IMR-90 (cell line): Measurements from ENCODE around the gene KDM4B. TPM values are rescaled to one million over a fixed set of nuclear protein-coding genes. Genes with fewer than 3 reads are reported as not detected.

Source experiments
- ATAC-seq: fragments of 200-7000 bp; cut with Tn5 transposase; 2 replicates; pipeline ENCODE4 v1.9.1; 2020; ENCODE audit warnings: low read depth, mild to moderate bottlenecking, moderate library complexity
- BruUV-seq: library from RNA; stranded (reverse); fragments of 400-500 nt; replicated peaks from 2 replicates; lab custom pipeline; 2021; lab: Mats Ljungman, UMichigan
- CTCF ChIA-PET: fragments of 300-600 bp; formaldehyde crosslinking; extraction: SDS; loops from one replicate; lab custom pipeline; 2021; ENCODE audit warnings: antibody characterized with exemption; lab: Yijun Ruan, JAX
- POLR2A ChIA-PET: fragments of 300-600 bp; sonication (Branson Sonifier 250); formaldehyde crosslinking; loops from one replicate; lab custom pipeline; 2022; ENCODE audit warnings: antibody characterized with exemption; ENCODE audit not compliant: unreplicated experiment; lab: Charles Lee
- DNase-seq: peaks from one replicate; pipeline ENCODE4 v3.0.0; 2013
- H2AFZ ChIP-seq: replicated peaks from 2 replicates; pipeline ENCODE3; 2013; ENCODE audit warnings: low read length, mild to moderate bottlenecking; ENCODE audit not compliant: poor library complexity
- H2AK5ac ChIP-seq: 2 replicates; pipeline ENCODE4 v1.6.1; 2013; ENCODE audit warnings: low read depth, low read length, inconsistent platforms
- H2AK9ac ChIP-seq: replicated peaks from 2 replicates; pipeline ENCODE3; 2013; ENCODE audit warnings: mild to moderate bottlenecking, low read depth, low read length, moderate library complexity; ENCODE audit not compliant: poor library complexity
- H2BK120ac ChIP-seq: 2 replicates; pipeline ENCODE4 v1.6.1; 2013; ENCODE audit warnings: low read depth, low read length, inconsistent platforms
- H2BK15ac ChIP-seq: 3 replicates; pipeline ENCODE4 v1.6.1; 2013; ENCODE audit warnings: low read depth, low read length, inconsistent platforms
- H2BK20ac ChIP-seq: 2 replicates; pipeline ENCODE4 v1.6.1; 2013; ENCODE audit warnings: low read depth, mild to moderate bottlenecking, inconsistent platforms, low read length, moderate library complexity
- H2BK5ac ChIP-seq: 2 replicates; pipeline ENCODE4 v1.6.1; 2013; ENCODE audit warnings: mild to moderate bottlenecking, low read depth, low read length, inconsistent platforms; ENCODE audit not compliant: poor library complexity, severe bottlenecking
- H3K14ac ChIP-seq: replicated peaks from 2 replicates; pipeline ENCODE4 v1.6.1; 2013; ENCODE audit warnings: low read depth, low read length, inconsistent platforms
- H3K18ac ChIP-seq: 2 replicates; pipeline ENCODE4 v1.6.1; 2013; ENCODE audit warnings: low read depth, low read length, control low read depth
- H3K23ac ChIP-seq: 2 replicates; pipeline ENCODE4 v1.6.1; 2013; ENCODE audit warnings: low read depth, low read length, inconsistent platforms
- H3K27ac ChIP-seq: 2 replicates; pipeline ENCODE4 v1.5.1; 2013; ENCODE audit warnings: mild to moderate bottlenecking, control low read depth, low read length; ENCODE audit not compliant: insufficient read depth
- H3K27me3 ChIP-seq: 2 replicates; pipeline ENCODE4 v1.6.1; 2013; ENCODE audit warnings: low read length; ENCODE audit not compliant: control insufficient read depth, insufficient read depth
- H3K36me3 ChIP-seq: 2 replicates; pipeline ENCODE4 v1.6.1; 2013; ENCODE audit warnings: low read length, mixed read lengths; ENCODE audit not compliant: control insufficient read depth, insufficient read depth
- H3K4ac ChIP-seq: 2 replicates; pipeline ENCODE4 v1.6.1; 2013; ENCODE audit warnings: low read depth, low read length, inconsistent platforms
- H3K4me1 ChIP-seq: 2 replicates; pipeline ENCODE4 v1.6.1; 2013; ENCODE audit warnings: low read length, mixed read lengths; ENCODE audit not compliant: control insufficient read depth, insufficient read depth
- H3K4me2 ChIP-seq: 2 replicates; pipeline ENCODE4 v1.6.1; 2013; ENCODE audit warnings: low read depth, mild to moderate bottlenecking, control low read depth, low read length, moderate library complexity
- H3K4me3 ChIP-seq: 2 replicates; pipeline ENCODE4 v1.5.1; 2013; ENCODE audit warnings: low read depth, mild to moderate bottlenecking, control low read depth, low read length, moderate library complexity; ENCODE audit not compliant: insufficient read depth
- H3K56ac ChIP-seq: 2 replicates; pipeline ENCODE4 v1.6.1; 2013; ENCODE audit warnings: low read length, inconsistent platforms; ENCODE audit not compliant: insufficient read depth; ENCODE audit errors: extremely low read depth
- H3K79me1 ChIP-seq, 2 experiments: 2 replicates each; pipeline ENCODE4 v1.6.1; 2013; ENCODE audit warnings: low read length in 2 of 2, inconsistent platforms in 1 of 2, low read depth in 1 of 2
- H3K9ac ChIP-seq: 2 replicates; pipeline ENCODE4 v1.6.1; 2013; ENCODE audit warnings: low read depth, low read length, control low read depth
- H3K9me1 ChIP-seq: 2 replicates; pipeline ENCODE4 v1.6.1; 2013; ENCODE audit warnings: low read length, inconsistent platforms; ENCODE audit not compliant: insufficient read depth
- H3K9me3 ChIP-seq: 2 replicates; pipeline ENCODE4 v1.6.1; 2013; ENCODE audit warnings: low read length; ENCODE audit not compliant: control insufficient read depth, insufficient read depth
- H4K20me1 ChIP-seq: 2 replicates; pipeline ENCODE4 v1.6.1; 2013; ENCODE audit warnings: low read length, inconsistent platforms; ENCODE audit not compliant: insufficient read depth
- H4K5ac ChIP-seq: 2 replicates; pipeline ENCODE4 v1.6.1; 2013; ENCODE audit warnings: mild to moderate bottlenecking, low read depth, low read length, control low read depth
- H4K8ac ChIP-seq, 2 experiments: 2 replicates each; pipeline ENCODE4 v1.6.1; 2013; ENCODE audit warnings: low read depth in 2 of 2, low read length in 2 of 2, control low read depth in 1 of 2, inconsistent platforms in 1 of 2
- H4K91ac ChIP-seq: 2 replicates; pipeline ENCODE4 v1.6.1; 2013; ENCODE audit warnings: low read depth, low read length, inconsistent platforms; ENCODE audit not compliant: insufficient read depth
- BHLHE40 ChIP-seq: fragments of 150-350 bp; IDR thresholded peaks from 2 replicates; pipeline ENCODE4 v1.6.1; 2016; ENCODE audit warnings: mild to moderate bottlenecking, low read depth, low read length
- CEBPB ChIP-seq: IDR thresholded peaks from 2 replicates; pipeline ENCODE4 v1.6.1; 2012; ENCODE audit warnings: low read depth, low read length, improper control_type of control experiment
- CHD1 ChIP-seq: IDR thresholded peaks from 2 replicates; pipeline ENCODE4 v1.6.1; 2012; ENCODE audit warnings: low read depth, low read length, improper control_type of control experiment
- CTCF ChIP-seq: conservative IDR thresholded peaks from 2 replicates; pipeline ENCODE4 v1.5.1; 2012; ENCODE audit warnings: mild to moderate bottlenecking, low read depth, low read length, improper control_type of control experiment
- ELK1 ChIP-seq: fragments of 150-350 bp; IDR thresholded peaks from 2 replicates; pipeline ENCODE4 v1.6.1; 2016; ENCODE audit warnings: low read depth, mild to moderate bottlenecking, low read length, moderate library complexity, borderline replicate concordance
- FOS ChIP-seq: fragments of 150-350 bp; IDR thresholded peaks from 2 replicates; pipeline ENCODE4 v1.6.1; 2016; ENCODE audit warnings: low read depth, low read length
- MAFK ChIP-seq: IDR thresholded peaks from 2 replicates; pipeline ENCODE4 v1.6.1; 2012; ENCODE audit warnings: low read depth, low read length, improper control_type of control experiment
- MAZ ChIP-seq: IDR thresholded peaks from 2 replicates; pipeline ENCODE4 v1.6.1; 2012; ENCODE audit warnings: low read depth, mild to moderate bottlenecking, low read length, improper control_type of control experiment, moderate library complexity, borderline replicate concordance
- MXI1 ChIP-seq: IDR thresholded peaks from 2 replicates; pipeline ENCODE4 v1.6.1; 2012; ENCODE audit warnings: low read depth, mild to moderate bottlenecking, low read length, moderate library complexity, borderline replicate concordance
- NFE2L2 ChIP-seq: fragments of 150-350 bp; IDR thresholded peaks from 2 replicates; pipeline ENCODE4 v1.6.1; 2016; ENCODE audit warnings: low read depth, mild to moderate bottlenecking, low read length
- POLR2A ChIP-seq: IDR thresholded peaks from 2 replicates; pipeline ENCODE4 v1.6.1; 2012; ENCODE audit warnings: mild to moderate bottlenecking, low read depth, low read length
- RAD21 ChIP-seq: IDR thresholded peaks from 2 replicates; pipeline ENCODE4 v1.6.1; 2012; ENCODE audit warnings: low read length, improper control_type of control experiment
- RCOR1 ChIP-seq: IDR thresholded peaks from 2 replicates; pipeline ENCODE4 v1.6.1; 2012; ENCODE audit warnings: mild to moderate bottlenecking, low read length, improper control_type of control experiment; ENCODE audit not compliant: insufficient replicate concordance
- RFX5 ChIP-seq: IDR thresholded peaks from 2 replicates; pipeline ENCODE4 v1.8.0; 2012; ENCODE audit warnings: low read depth, mild to moderate bottlenecking, low read length, moderate library complexity
- SMC3 ChIP-seq: fragments of 150-350 bp; IDR thresholded peaks from 2 replicates; pipeline ENCODE4 v1.6.1; 2016; ENCODE audit warnings: low read depth, mild to moderate bottlenecking, antibody characterized with exemption, low read length, moderate library complexity
- USF2 ChIP-seq: fragments of 150-350 bp; IDR thresholded peaks from 2 replicates; pipeline ENCODE4 v1.6.1; 2017; ENCODE audit warnings: mild to moderate bottlenecking, antibody characterized with exemption, low read length, low read depth
- WGBS, 2 experiments: methylation state at CpG; one replicate each; pipeline versions ENCODE4 v1.1.5 to v1.1.7; 2013; ENCODE audit warnings: missing lambda C conversion rate in 2 of 2; ENCODE audit not compliant: insufficient read length in 1 of 2; ENCODE audit errors: extremely low coverage in 2 of 2; 5-methylcytosine and 5-hydroxymethylcytosine counted together
- dilution Hi-C: fragments of 300-500 bp; cut with HindIII; formaldehyde crosslinking; loops from one replicate; pipeline ENCODE4 v1.14.3; 2018; ENCODE audit warnings: low sequenced_read_pairs; ENCODE audit not compliant: unreplicated experiment
- in situ Hi-C: fragments of 300-500 bp; cut with MboI; formaldehyde crosslinking; loops from 3 replicates; pipeline ENCODE4 v1.14.3; 2019; ENCODE audit warnings: low sequenced_read_pairs, inconsistent platforms, mixed read lengths
- intact Hi-C: fragments of 100-400 bp; cut with micrococcal nuclease; formaldehyde crosslinking; loops from 2 replicates; pipeline ENCODE4 v1.10.0; 2022
- polyA plus RNA-seq, 3 experiments: library from polyadenylated mRNA; depleted of rRNA; stranded (reverse); fragments of >200 nt; gene quantifications; 2 replicates each; pipeline ENCODE4 v1.2.3, GENCODE V29; 2012; ENCODE audit warnings: low replicate concordance in 1 of 3
- total RNA-seq: library from RNA; depleted of rRNA; stranded (reverse); fragments of >200 nt; gene quantifications from 2 replicates; pipeline ENCODE4 v1.2.3, GENCODE V29; 2012

KDM4B gene
- total and polyA plus RNA-seq, 2 of the 4 experiments (the other 2 are of a cell fraction) = 5.0 to 17.9 TPM

- intact Hi-C loops = no loop called here
- Histone ChIP-seq H3K18ac (no peak overlapping the region), H4K5ac (no peak overlapping the region), H2BK5ac (no peak overlapping the region), H2AK5ac (no peak overlapping the region), H3K4me3 (no peak overlapping the region), H3K36me3 (peaks cover 44% of the 10 kb centered on the region), H4K20me1 (peaks cover 4% of the 10 kb centered on the region), H2AK9ac (no peak overlapping the region), H2BK15ac (no peak overlapping the region), H2BK120ac (no peak overlapping the region), H3K4me1 (peaks cover 17% of the 10 kb centered on the region), H3K9ac (no peak overlapping the region), H3K9me1 (no peaks in the 10 kb centered on the region), H3K23ac (no peak overlapping the region), H3K4me2 (no peak overlapping the region), H3K56ac (no peak overlapping the region), H3K9me3 (no peaks in the 10 kb centered on the region), H4K91ac (no peak overlapping the region), H2BK20ac (no peak overlapping the region), H2AFZ (no peak overlapping the region), H3K27me3 (no peaks in the 10 kb centered on the region), H3K14ac (no peak overlapping the region), H3K4ac (no peak overlapping the region), H3K27ac (no peak overlapping the region), H4K8ac (no peak overlapping the region), H3K79me1 (peaks cover 0 to 9% of the 10 kb centered on the region in 2 experiments; a peak in 1 of 4 replicates)
- BruUV-seq = no TSS peak
- POLR2A ChIA-PET = no interaction called here
- ATAC-seq (no peak), DNase-seq (no peak)
- CTCF ChIA-PET = no interaction called here
- dilution Hi-C loops = no loop called here
- in situ Hi-C loops = no loop called here
- 84% methylated on average over 6 of the region's 11 CpGs; no CpG with 5 or more reads in 1 of the 2 experiments for WGBS, 2 experiments
- no peak for TF ChIP-seq ELK1
- TF ChIP-seq RAD21 = no peak
- no peak for TF ChIP-seq CHD1
- TF ChIP-seq SMC3 = no peak
- TF ChIP-seq RFX5 = no peak
- no peak for TF ChIP-seq RCOR1
- TF ChIP-seq NFE2L2 = no peak
- TF ChIP-seq FOS = no peak
- TF ChIP-seq CEBPB = no peak
- no peak for TF ChIP-seq MAZ
- TF ChIP-seq MAFK = no peak
- no peak for TF ChIP-seq CTCF
- no peak for TF ChIP-seq USF2
- no peak for TF ChIP-seq BHLHE40
- no peak for TF ChIP-seq MXI1
- no peak for TF ChIP-seq POLR2A
These were observed 154.7 kb downstream of the KDM4B start for GRCh38 chr19:5123646-5124045.
